Amniotic stem cell (primary cell): ENCODE measurements around the gene ADI1.

Source experiments
- DNase-seq: peaks from one replicate; lab custom pipeline; 2025; lab: John Stamatoyannopoulos, UW

Gene ADI1

DNA sequence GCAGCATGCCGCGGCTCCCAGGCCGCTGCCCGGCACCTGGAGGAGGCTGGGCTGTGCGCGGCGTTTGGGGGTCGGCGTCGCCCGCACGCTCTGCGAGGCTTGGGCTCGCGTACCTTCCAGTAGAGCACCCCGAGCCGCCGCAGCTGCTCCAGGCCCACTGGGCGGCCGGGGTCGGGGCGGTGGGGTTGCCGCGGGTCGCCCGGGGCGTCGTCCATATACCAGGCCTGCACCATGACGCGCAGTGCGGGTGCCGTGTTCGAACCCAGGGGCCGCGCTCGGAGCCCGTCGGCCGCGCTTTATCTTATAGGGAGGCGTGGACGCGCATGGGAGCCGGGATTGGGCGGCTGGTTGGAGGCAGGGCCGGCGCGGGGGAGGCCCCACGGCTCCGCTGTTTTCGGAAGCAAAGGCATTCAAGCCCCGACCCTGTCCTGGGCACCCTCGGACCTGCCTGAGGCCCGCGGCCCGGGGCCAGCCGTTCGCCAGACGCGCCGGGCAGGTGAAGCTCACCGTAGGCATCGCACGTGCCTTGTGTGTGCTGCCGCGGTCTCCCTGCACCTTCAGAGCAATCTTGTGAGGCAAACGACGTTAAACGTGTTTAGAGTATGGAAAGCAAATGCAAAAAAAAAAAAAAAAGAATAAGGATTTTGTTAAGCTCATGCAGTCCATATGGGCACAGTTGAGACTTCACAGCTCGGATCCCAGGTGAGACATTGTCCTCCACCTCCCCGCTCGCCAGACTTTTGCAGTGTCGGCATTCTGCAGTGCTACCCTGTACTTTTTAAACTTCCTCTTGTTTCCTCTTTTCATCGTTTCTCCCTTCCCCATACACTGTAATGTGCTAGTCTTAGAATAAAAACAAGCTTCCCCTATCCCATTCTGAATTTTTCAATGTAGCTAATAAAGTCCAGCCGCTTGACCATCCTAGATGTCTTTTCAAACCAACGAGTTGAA, at the start of gene ADI1:
ADI1 (minus strand) TSS at position 277 of the 951 bp plus-strand sequence; CDS start at position 233, 44 bp downstream.
- DNase-seq: peak; percentile 33

GRCh38 chr2:3566806-3567205, 47.5 kb upstream of the ADI1 start:
- DNase-seq: no peak

DNA sequence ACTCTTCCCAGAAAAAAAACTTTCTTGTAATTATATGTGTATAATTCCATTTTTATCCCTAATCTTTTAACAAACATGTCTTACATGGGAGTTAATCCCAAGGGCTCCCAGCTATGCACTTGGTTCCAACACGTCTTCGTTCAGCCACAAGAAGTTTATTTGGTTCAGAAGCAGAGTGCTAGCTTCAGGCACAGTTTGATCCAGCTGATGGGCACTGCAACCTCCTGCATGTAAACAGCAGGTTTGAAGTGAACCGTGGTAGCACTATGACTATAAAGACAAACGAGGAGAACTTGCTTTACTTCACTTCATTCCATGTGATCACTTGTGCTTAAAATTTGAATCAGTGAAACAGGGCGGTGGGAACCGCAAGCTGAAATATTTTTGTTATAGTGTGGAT, 45.8 kb upstream of the ADI1 start:
- DNase-seq: no peak

DNA sequence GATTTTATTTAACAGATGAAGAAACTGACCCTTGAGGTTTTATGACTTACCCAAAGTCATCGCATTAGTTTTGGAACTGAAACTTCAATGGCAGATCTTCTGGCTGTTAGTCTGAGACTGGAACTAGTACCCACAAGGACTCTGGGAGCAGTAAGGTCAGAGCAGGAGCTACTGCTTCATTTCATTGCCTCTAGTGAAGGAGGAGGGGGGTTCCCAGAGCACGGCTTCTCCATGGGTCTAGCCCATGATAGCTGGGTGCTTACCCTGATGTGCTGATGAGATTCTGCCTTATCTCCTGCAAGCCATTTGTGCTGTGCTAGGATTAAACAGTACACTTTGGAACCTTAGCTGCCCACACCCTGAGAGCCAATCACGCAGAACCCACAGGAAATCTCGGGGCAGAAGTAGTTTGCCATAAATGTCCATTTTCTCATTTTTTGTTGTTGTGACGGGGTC, 44.2 kb upstream of the ADI1 start:
- DNase-seq: no peak

- DNase-seq: peak; percentile 96
These were observed 39.1 kb upstream of the ADI1 start, which contains the start of gene RNASEH1 for GRCh38 chr2:3558205-3559014. Gene RNASEH1 (minus strand): TSS chr2:3558333. CDS start chr2:3558260, 73 bp downstream.

GRCh38 chr2:3557639-3558204, 38.4 kb upstream of the ADI1 start:
- DNase-seq: no peak

- no peak for DNase-seq
These were observed 34.6 kb upstream of the ADI1 start for GRCh38 chr2:3553946-3554345.

GRCh38 chr2:3547915-3548314, 28.6 kb upstream of the ADI1 start:
- no peak for DNase-seq

DNA sequence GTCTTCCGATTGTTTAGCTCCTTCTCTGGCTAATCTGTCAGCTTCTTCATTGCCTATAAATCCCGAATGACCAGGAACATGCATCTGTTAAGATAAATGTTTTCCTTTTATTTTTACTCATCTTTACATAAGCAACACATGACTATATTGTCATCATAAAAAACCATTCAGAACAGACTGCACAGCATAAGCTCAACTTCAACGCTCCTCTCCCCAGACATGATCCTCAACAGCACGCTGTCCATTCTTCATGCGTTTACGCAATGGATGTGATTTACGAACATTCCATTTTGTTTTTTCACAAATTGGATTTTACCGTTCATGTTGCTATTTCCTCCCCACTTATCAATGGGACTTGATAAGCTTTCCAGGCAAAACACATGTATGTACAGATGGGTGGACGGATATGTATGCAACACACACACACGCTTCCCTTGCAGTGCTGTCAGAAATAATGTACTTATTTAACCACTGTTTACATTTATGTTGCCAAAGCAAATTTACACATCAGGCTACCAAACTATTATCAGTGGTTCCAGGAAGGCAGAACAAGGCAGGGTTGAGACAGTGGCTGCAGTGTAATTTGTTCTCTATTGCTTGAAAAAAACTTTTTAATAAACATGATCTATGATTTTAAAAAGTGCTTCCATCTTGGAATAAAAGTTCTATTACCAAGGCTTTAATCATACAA, 26.6 kb upstream of the ADI1 start:
- DNase-seq: no peak

DNA sequence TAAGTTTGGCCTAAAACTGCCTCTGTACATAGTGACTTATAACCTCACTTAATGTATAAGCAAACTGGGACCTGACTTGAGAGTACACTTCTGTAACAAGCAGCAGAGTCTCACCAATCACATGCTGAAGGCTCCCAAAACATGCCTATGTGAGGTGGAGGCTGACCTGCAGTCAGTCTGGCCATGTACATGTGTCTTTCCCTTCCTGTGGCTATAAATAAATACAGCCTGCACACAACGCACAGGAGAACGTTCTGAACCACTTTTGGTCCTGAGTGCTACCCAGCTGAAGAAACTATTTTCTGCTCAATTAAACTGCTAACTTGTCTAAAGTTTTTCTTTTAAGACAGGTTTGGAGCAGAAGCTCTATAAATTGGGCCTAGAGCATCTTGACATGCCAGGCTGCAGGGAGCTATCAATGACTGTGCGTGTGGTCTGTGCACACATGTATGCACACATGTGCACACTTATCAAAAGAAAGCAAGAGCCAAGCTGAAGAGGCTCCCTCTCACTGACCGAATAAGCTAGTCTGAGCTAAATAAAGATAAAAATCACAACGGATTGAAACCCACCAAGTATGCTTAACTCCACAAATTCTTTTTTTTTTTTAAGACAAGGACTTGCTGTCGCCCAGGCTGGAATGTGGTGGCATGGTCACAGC, 23.8 kb upstream of the ADI1 start:
- no peak for DNase-seq

GRCh38 chr2:3542107-3542506, 22.8 kb upstream of the ADI1 start:
- no peak for DNase-seq

DNA sequence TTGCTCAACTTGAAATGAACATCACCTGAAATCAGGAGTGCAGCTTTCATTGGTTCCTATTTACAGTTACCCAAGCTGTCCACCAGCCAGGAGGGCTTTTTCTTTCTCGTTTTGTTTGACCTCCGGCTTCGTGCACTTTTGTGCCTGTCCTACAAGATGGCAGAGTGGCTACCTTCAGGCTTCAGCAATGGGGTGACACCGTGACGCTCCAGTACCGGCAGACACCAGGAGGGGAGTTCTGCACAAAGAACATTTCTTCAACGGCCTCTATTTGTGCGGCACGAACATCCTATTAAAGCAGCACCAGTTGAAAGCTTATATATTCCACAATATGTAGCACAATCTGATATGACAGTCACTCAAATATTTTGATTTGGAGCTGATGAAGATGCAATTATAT, 20.5 kb upstream of the ADI1 start:
- DNase-seq: no peak

GRCh38 chr2:3536682-3537632, 17.6 kb upstream of the ADI1 start:
- DNase-seq: peak; percentile 32

GRCh38 chr2:3535794-3536681, 16.7 kb upstream of the ADI1 start:
- peak; percentile 71 for DNase-seq

- DNase-seq: no peak
These were observed 16.1 kb upstream of the ADI1 start for GRCh38 chr2:3535467-3535793.

DNA sequence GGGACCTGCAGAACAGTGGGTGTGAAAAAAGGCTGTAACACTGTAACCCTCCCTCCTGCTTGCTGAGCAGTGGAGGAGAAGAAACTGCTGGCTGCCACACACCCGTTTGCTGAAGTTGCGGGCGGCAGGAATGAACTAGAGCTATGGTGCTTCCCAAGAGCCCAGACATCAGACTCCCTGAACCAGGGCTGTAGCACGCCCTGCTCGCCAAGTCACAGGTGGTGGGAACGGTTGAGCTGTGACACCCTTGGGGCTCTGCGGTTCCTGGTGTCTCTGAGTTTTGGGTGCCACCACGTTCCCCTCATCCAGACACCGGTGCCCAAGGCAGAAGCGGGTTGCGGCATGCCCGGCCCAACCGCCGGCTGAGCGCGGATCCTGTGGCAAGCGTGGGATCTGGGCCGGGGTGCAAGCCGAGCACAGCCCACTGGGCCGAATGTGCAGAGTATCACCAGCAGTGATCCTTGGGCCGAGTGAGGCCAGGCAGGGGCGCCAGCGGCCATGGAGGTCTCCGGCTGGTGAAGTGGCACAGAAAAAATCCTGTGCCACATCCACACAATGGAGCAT, 15.0 kb upstream of the ADI1 start:
- no peak for DNase-seq

DNA sequence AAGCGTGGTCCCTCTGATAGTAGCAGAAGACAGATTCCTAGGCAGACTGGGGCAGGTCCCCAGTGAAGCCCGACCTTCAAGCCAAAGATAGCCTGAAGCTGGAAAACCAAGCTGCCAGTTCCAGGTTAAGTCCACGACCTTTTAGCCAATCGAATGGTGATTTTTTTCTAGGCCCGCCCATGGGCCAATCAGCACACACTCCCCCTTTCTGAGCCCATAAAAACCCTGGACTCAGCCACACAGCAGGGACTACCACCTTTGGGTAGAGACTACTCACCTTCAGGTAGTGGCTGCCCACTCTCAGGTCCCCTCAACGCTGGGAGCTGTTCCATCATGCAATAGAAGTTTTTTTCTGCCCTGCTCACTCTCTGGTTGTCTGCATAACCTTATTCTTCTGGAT, 14.5 kb upstream of the ADI1 start:
- DNase-seq: no peak

DNA sequence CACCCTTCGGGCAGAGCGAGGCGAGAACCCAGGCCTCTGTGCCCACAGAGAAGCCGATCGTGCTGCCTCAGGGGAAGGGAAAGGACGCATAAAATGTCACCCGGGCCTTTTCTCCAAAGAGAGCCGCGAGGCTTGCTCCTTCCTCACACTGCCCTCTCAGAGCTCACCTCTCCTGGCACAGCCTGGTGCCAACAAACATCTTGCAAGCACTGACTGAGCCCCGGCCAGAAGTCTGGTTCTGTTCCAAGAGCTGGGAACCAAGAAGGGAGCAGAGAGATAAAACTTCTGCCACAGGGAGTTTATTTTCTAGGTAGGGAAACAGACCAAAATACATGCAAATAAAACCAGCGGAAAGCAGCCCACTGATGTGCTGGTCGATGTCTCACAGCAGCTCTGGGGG, 13.6 kb upstream of the ADI1 start:
- no peak for DNase-seq
